ENCODE data around the gene TNFAIP2.
"Not testable (repeated sequence)": the region's sequence is repeated elsewhere in the genome, so short reads cannot be mapped to it uniquely, and the experiment has no call there.

Gene TNFAIP2

DNA sequence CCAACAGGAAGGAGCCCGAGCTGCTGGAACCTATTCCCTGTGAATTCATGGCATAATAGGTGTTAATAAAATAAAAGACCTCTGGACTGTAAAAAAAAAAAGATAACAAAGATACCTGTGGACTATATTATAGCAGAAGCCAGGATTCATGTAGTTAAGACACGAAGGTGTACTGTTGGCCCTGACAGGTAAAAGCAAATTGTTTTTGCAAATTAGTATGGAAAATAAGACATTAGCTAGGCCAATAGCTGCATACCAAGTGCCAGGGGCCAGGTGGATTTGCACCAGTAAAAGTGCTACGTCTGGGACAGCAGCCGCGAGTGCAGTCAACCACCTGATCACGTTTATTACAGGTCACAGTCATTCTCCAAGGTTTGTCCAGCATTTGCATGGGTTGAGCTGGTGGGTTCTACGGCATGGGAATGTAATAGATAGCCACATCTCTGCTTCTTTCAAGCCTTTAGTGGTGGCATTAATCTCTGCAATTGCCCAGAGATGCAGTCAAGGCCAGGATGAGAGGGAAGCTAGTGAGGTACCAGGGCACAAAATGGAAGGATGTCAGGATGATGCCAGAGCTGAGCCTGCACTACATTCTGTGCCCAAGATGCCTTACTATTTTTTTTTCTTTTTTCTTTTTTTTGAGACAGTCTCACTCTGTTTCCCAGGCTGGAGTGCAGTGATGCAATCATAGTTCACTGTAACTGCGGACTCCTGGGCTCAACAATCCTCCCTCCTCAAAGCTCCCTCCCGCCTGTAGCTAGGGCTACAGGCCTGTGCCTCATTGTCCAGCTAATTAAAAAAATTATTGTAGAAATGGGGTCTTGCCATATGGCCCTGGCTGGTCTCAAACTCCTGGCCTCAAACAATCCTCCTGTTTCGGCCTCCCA is 26.3 kb downstream of the TNFAIP2 start:
- DNase-seq (ENCODE audit: low read depth in 2 of 3, low spot score in 1 of 3) = no peak

- no peak for DNase-seq (ENCODE audit: low read depth in 2 of 3, low spot score in 1 of 3)
Measured at GRCh38 chr14:103151270-103151945, 28.1 kb downstream of the TNFAIP2 start.

DNA sequence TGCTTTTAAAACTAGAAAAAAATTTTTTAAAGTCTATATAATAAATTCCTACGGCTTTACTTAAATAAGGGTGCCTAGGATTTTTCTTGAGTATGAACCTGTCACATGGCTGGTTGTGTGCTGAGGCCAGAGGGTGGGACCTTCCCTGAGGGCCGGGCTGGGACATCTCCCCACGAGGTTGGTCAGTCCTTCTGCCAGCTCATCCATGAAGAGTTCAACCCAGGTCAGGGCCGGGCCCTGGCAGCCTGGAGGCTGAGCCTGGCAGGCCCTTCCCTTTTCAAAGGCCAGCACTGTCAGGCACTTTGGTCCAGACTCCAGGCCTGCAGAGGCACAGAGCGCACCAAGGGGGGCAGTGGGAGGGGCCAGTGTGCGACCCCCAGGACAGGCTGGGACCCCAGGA is 31.7 kb downstream of the TNFAIP2 start:
- DNase-seq (ENCODE audit: low read depth in 2 of 3, low spot score in 1 of 3) = no peak

DNA sequence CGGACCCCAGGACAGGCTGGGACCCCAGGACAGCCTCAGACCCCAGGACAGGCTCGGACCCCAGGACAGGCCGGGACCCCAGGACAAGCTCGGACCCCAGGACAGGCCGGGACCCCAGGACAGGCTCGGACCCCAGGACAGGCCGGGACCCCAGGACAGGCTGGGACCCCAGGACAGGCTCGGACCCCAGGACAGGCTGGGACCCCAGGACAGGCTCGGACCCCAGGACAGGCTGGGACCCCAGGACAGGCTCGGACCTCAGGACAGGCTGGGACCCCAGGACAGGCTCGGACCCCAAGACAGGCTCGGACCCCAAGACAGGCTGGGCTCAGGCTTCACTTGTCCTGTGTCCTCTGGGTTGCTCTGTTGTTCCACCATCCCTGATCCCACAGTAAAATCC is 32.2 kb downstream of the TNFAIP2 start:
- not testable (repeated sequence) for DNase-seq (ENCODE audit: low read depth in 2 of 3, low spot score in 1 of 3)

DNA sequence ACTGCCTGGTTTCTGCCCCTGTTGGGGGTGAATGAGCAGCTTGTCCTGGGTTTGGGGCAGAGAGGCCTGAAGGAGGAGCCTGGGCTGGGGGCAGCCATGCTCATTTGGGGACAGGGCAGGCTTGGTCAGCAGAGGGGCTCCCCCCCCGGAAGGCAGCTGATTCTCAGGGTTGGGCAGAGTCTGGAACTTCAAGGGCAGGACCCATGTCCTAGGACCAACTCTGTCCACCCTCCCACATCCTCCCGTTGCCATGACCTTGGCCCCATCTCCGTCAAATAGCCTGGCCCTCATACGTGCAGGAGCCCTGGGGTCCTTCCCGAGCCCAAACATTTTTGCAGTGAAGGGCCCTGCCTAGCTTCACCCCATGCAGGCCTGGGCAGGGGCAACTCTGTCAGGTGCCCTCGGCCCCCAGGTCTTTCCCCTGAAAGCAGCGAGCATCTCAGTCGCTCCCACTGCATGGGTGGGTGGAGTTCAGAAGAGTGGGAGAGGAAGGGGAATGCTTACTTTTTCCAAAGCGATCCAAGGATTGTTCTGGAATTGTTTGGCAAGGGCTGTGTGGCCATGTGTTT is 32.6 kb downstream of the TNFAIP2 start:
- no peak for DNase-seq (ENCODE audit: low read depth in 2 of 3, low spot score in 1 of 3)

DNA sequence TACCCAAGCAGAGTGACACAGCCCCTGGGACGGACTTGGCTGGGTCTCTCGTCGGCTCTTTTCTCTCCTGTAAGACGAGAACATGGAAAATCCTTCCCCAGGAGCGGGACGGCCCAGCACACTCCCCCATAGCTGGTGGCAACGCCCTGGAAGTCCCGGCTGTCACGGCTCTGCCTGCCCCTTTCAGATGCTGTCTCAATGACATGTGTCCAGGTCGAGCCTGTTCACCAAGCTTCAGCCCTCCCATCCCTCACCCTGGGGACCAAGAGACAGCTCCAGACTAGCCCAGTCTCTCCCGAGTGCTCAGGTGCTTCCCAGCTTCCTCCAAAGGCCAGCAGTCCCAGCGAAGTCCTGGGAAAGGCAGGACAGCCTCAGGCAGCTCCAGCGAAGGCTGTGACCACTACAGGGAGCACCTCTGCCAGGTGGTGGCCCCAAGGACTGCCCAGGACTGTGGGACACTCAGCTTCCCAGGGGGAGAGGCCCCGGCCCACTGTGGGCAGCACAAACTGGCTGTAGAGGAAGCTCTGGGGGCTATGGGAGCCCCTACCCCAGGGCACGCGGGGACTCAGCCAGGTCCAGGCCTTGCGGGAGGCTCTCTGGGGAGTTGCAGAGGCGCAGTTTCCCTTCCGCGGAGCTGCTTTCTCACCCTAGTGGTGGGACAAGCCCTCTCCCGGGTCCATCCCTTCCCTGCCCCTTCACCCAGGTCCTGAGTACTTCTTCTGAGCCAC is 33.6 kb downstream of the TNFAIP2 start:
- DNase-seq (ENCODE audit: low read depth in 2 of 3, low spot score in 1 of 3) = no peak

GRCh38 chr14:103157969-103158368 is 34.7 kb downstream of the TNFAIP2 start:
- DNase-seq (ENCODE audit: low read depth in 2 of 3, low spot score in 1 of 3) = no peak

- DNase-seq (ENCODE audit: low read depth in 2 of 3, low spot score in 1 of 3) = no peak
Measured at GRCh38 chr14:103158688-103159087, 35.4 kb downstream of the TNFAIP2 start.

DNA sequence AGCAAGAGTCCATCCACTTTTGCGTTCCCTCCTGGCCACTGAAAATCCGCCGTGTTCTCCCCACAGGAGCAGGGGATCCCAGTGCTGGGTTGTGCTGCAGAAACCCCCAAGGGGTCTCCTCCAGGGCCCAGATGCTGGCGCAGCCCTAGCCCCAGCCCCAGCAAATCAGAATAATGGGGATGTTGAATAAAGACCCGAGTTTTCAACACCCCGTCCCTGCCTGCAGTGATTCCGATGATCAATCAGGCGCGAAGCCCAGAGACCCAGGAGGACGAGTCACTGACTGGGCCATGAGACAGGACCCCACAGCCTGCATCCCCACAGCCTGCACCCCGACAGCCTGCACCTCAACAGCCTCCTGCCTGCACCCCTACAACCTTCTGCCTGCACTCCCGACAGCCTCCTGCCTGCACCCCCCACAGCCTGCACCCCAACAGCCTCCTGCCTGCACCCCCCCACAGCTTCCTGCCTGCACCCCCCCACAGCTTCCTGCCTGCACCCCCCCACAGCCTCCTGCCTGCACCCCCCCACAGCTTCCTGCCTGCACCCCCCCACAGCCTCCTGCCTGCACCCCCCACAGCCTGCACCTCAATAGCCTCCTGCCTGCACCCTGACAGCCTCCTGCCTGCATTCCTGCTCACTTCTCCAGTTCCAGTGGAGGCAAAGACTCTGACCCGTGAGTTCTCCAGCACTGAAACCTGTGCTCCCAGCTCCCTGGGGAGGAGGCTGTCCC is 37.2 kb downstream of the TNFAIP2 start:
- no peak for DNase-seq (ENCODE audit: low read depth in 2 of 3, low spot score in 1 of 3)

DNA sequence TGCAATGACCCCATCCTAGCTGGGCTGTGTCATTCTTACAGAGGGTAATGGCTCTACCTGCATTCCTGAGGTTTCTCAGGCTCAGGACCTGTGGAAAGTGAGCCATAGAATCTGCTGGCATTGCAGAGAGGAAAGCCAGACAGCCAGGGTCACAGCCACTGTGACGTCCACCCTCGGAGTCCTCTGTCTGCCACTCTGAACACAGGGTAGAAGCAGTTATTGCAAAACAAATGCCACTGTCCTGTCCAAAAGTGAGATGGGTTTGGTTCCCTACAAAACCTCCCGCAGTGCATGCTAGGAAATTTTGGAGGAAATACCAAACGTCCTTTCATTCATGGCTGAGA is 37.8 kb downstream of the TNFAIP2 start:
- DNase-seq (ENCODE audit: low read depth in 2 of 3, low spot score in 1 of 3) = no peak

GRCh38 chr14:103163199-103163598 is 39.9 kb downstream of the TNFAIP2 start:
- DNase-seq (ENCODE audit: low read depth in 2 of 3, low spot score in 1 of 3) = no peak

DNA sequence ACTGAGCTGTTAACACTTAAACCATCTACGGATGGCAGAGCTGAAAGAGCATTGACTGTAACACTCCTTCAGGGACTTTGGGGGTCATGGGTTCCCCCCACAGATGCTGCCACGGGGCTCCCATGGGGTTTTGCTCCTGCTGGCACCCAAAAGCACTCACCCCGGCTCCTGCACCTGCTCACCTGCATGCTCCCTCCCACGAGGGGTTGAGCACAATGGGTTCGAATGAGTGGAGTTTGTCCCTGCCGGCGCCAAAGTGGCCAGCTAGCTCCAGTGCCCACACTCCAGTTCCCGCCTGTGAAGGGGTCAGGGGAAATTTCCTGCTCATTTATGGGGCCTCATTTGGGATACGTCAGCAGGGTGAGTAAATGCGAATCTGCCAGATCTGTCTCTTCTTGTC is 40.7 kb downstream of the TNFAIP2 start:
- DNase-seq (ENCODE audit: low read depth in 2 of 3, low spot score in 1 of 3) = no peak

GRCh38 chr14:103164779-103165178 is 41.5 kb downstream of the TNFAIP2 start:
- DNase-seq (ENCODE audit: low read depth in 2 of 3, low spot score in 1 of 3) = no peak

DNA sequence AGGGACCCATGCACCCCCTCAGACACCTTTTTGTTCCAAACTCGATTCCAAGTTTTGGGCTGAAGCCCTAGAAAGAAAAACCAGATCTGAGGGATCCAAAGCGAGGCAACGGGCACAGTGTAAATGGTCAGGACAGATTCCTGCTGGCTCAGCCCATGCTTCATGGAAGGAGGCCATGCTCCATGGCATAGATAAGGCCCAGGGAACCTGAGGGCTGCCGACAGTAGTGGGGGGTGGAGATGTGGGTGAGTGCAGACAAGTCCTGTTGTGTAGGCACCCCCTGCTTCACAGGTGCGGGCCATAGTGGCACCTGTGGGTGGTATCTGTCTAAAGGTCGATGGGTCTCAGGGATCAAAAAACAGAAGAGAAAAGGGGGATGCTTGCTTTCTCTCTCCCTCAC is 42.1 kb downstream of the TNFAIP2 start:
- DNase-seq (ENCODE audit: low read depth in 2 of 3, low spot score in 1 of 3) = no peak

DNA sequence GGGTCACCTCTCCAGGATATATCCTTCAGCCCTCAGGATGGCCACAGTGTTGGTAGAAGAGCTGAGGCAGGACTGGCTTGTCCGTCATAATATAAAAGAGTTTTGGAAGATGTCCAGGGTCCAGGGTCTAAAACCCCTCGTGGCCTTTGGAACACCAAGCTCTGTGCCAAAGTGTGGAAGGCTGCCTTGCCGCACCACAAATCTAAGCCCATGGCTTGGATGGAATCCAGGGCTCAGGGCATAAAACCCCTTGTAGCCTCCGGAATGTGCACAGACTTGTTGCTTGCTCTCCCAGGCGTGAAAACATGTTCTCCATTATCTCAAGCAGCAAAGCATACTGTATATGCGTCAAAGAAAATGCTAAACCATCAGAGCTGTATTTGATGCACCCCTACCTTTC is 46.7 kb downstream of the TNFAIP2 start:
- DNase-seq (ENCODE audit: low read depth in 2 of 3, low spot score in 1 of 3) = no peak

- DNase-seq (ENCODE audit: low read depth in 2 of 3, low spot score in 1 of 3) = not testable (repeated sequence)
Measured at GRCh38 chr14:103171206-103171605, 47.9 kb downstream of the TNFAIP2 start.

DNA sequence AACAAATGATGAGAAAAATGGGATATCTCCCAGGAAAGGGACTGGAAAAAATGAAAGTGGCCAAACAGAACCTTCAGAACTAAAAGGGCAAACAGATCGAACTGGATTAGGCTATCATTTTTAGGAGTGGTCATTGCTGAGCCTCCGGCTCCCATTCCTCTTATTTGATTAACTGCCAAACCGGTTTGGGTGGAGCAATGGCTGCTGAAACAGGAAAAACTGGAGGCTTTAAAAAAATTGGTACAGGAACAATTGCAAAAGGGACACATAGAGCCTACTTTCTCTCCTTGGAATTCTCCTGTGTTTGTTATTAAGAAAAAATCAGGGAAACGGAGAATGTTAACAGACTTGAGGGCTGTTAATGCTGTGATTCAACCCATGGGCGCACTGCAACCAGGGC is 49.7 kb downstream of the TNFAIP2 start:
- DNase-seq (ENCODE audit: low read depth in 2 of 3, low spot score in 1 of 3) = no peak

DNA sequence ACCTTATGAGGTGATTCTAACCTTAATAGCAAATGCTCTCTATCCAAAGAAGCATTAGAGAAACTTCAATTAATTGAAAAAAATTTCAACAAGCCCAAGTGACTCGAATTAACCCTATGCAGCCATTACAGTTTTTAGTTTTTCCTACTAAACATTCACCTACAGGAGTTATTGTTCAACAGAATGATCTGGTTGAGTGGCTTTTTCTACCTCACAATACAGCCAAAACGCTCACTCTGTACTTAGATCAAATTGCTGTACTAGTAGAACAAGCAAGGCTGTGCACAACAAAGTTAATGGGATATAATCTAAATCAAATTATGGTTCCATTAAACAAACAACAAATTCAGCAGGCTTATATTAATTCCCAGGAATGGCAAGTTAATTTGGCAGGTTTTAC is 50.6 kb downstream of the TNFAIP2 start:
- DNase-seq (ENCODE audit: low read depth in 2 of 3, low spot score in 1 of 3) = not testable (repeated sequence)

- not testable (repeated sequence) for DNase-seq (ENCODE audit: low read depth in 2 of 3, low spot score in 1 of 3)
Measured at GRCh38 chr14:103176176-103176575, 52.9 kb downstream of the TNFAIP2 start.

- no peak for DNase-seq (ENCODE audit: low read depth in 2 of 3, low spot score in 1 of 3)
Measured at GRCh38 chr14:103177376-103177775, 54.1 kb downstream of the TNFAIP2 start.

- no peak for DNase-seq (ENCODE audit: low read depth in 2 of 3, low spot score in 1 of 3)
Measured at GRCh38 chr14:103178521-103178920, 55.3 kb downstream of the TNFAIP2 start.

Measured in stimulated activated CD4-positive, alpha-beta T cell treated with anti-CD3 and anti-CD28 coated beads, Interleukin-12 subunit alpha, Interleukin-12 subunit beta, amount 100 ng/mL, for 48 hours (primary cell).